HEK293 (cell line): ENCODE data around the gene TMEM214.

Source experiments
- CTCF ChIA-PET: fragments of 350-600 bp; formaldehyde crosslinking; extraction: SDS; loops from one replicate; lab custom pipeline; 2021; ENCODE audit warnings: antibody characterized with exemption; lab: Yijun Ruan, JAX
- POLR2A ChIA-PET: fragments of 300-600 bp; formaldehyde crosslinking; extraction: SDS; loops from one replicate; lab custom pipeline; 2020; ENCODE audit warnings: antibody characterized with exemption, inconsistent platforms; lab: Yijun Ruan, JAX
- H3K27ac ChIP-seq: fragments of 200-500 bp; sonication (Bioruptor generic); 2 replicates; pipeline ENCODE4 v1.5.1; 2014; ENCODE audit warnings: low read depth, low read length, control low read depth, inconsistent platforms; ENCODE audit errors: extremely low read depth
- H3K36me3 ChIP-seq, 2 experiments: fragments of 200-500 bp in 1 of 2; sonication (Bioruptor generic) in 1 of 2; 1 replicate in 1 of 2; 2 replicates in 1 of 2; pipeline ENCODE4 v1.5.1; 2014 to 2017; ENCODE audit warnings: inconsistent platforms in 2 of 2, low read length in 2 of 2; ENCODE audit not compliant: control insufficient read depth in 2 of 2, insufficient read depth in 1 of 2
- H3K4me1 ChIP-seq: fragments of 200-500 bp; sonication (Bioruptor generic); 2 replicates; pipeline ENCODE4 v1.5.1; 2014; ENCODE audit warnings: mild to moderate bottlenecking, low read length, inconsistent platforms; ENCODE audit not compliant: control insufficient read depth, insufficient read depth
- H3K4me3 ChIP-seq: 2 replicates; pipeline ENCODE4 v1.5.1; 2011; ENCODE audit warnings: low read depth, mild to moderate bottlenecking, control low read depth, low read length, moderate library complexity
- H3K9me3 ChIP-seq: fragments of 200-500 bp; sonication (Bioruptor generic); 2 replicates; pipeline ENCODE4 v1.5.1; 2014; ENCODE audit warnings: low read depth, low read length, inconsistent platforms; ENCODE audit not compliant: control insufficient read depth, insufficient read depth
- FEZF1 ChIP-seq: fragments of 450-650 bp; formaldehyde crosslinking; IDR thresholded peaks from 2 replicates; pipeline ENCODE4 v1.5.1; 2016; ENCODE audit warnings: missing biosample characterization, missing genetic modification characterization
- GLIS2 ChIP-seq: fragments of 450-650 bp; formaldehyde crosslinking; IDR thresholded peaks from 2 replicates; pipeline ENCODE4 v1.5.1; 2016; ENCODE audit warnings: missing biosample characterization, missing genetic modification characterization
- HOXC10 ChIP-seq: sonication (generic); formaldehyde crosslinking; IDR thresholded peaks from 2 replicates; pipeline ENCODE4 v1.8.1; 2023; ENCODE audit warnings: mild to moderate bottlenecking, missing genetic modification reagents
- ZFP41 ChIP-seq: fragments of 450-650 bp; formaldehyde crosslinking; IDR thresholded peaks from 2 replicates; pipeline ENCODE4 v1.5.1; 2016; ENCODE audit warnings: missing biosample characterization, missing genetic modification characterization, borderline replicate concordance
- ZNF140 ChIP-seq: fragments of 450-650 bp; formaldehyde crosslinking; IDR thresholded peaks from 2 replicates; pipeline ENCODE4 v1.5.1; 2016; ENCODE audit warnings: missing biosample characterization, missing genetic modification characterization
- ZNF37A ChIP-seq: fragments of 450-650 bp; IDR thresholded peaks from 2 replicates; pipeline ENCODE4 v1.5.1; 2018; ENCODE audit warnings: missing biosample characterization, missing genetic modification characterization
- ZNF501 ChIP-seq: fragments of 450-650 bp; formaldehyde crosslinking; IDR thresholded peaks from 2 replicates; pipeline ENCODE4 v1.5.1; 2016; ENCODE audit warnings: missing biosample characterization, missing genetic modification characterization
- ZNF514 ChIP-seq: fragments of 450-650 bp; formaldehyde crosslinking; IDR thresholded peaks from 2 replicates; pipeline ENCODE4 v1.5.1; 2016; ENCODE audit warnings: missing biosample characterization, missing genetic modification characterization
- ZNF76 ChIP-seq: fragments of 450-650 bp; formaldehyde crosslinking; IDR thresholded peaks from 2 replicates; pipeline ENCODE4; 2016; ENCODE audit warnings: low read depth, missing biosample characterization, missing genetic modification characterization, borderline replicate concordance
- ZNF843 ChIP-seq: fragments of 450-650 bp; formaldehyde crosslinking; IDR thresholded peaks from 2 replicates; pipeline ENCODE4 v1.5.1; 2016; ENCODE audit warnings: missing biosample characterization, missing genetic modification characterization
- TF ChIP-seq, protein P1 (sequence below): fragments of 450-650 bp; formaldehyde crosslinking; IDR thresholded peaks from 2 replicates; pipeline ENCODE4 v1.5.1; 2016; ENCODE audit warnings: missing biosample characterization, missing genetic modification characterization
- TF ChIP-seq, protein P2 (sequence below): fragments of 450-650 bp; IDR thresholded peaks from 2 replicates; pipeline ENCODE4 v1.5.1; 2018; ENCODE audit warnings: missing biosample characterization, mild to moderate bottlenecking, missing genetic modification characterization
- TF ChIP-seq, protein P3 (sequence below): fragments of 450-650 bp; formaldehyde crosslinking; IDR thresholded peaks from 2 replicates; pipeline ENCODE4 v1.5.1; 2016; ENCODE audit warnings: missing biosample characterization, missing genetic modification characterization
- TF ChIP-seq, protein P4 (sequence below): fragments of 450-650 bp; formaldehyde crosslinking; IDR thresholded peaks from 2 replicates; pipeline ENCODE4 v1.5.1; 2016; ENCODE audit warnings: missing biosample characterization, missing genetic modification characterization
- TF ChIP-seq, protein P5 (sequence below): fragments of 450-650 bp; formaldehyde crosslinking; IDR thresholded peaks from 2 replicates; pipeline ENCODE4 v1.5.1; 2017; ENCODE audit warnings: missing biosample characterization, mild to moderate bottlenecking, missing genetic modification characterization, moderate library complexity
- TF ChIP-seq, protein P6 (sequence below): fragments of 450-650 bp; formaldehyde crosslinking; IDR thresholded peaks from 2 replicates; pipeline ENCODE4 v1.5.1; 2016; ENCODE audit warnings: missing biosample characterization, missing genetic modification characterization, low read depth
- TF ChIP-seq, protein P7 (sequence below): fragments of 450-650 bp; formaldehyde crosslinking; IDR thresholded peaks from 2 replicates; pipeline ENCODE4 v1.5.1; 2016; ENCODE audit warnings: missing biosample characterization, missing genetic modification characterization

The TMEM214 gene

DNA sequence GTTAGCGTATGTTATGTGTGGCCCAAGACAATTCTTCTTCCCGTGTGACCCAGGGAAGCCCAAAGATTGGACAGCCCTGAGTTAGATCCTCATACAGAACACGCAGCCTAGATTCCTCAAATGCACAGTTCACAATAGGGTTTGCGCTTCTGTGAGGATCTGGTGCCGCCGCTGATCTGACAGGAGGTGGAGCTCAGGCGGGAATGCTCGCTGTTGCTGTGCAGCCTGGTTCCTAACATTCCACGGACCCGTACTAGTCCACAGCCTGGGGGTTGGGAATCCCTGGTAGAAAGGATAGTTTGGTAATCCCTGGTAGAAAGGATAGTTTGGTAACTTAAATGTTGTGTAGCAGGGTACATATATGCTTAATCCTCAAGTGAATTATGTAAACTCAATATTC lies 35.4 kb upstream of the TMEM214 start (continued):
- TF ChIP-seq, protein P1, sequence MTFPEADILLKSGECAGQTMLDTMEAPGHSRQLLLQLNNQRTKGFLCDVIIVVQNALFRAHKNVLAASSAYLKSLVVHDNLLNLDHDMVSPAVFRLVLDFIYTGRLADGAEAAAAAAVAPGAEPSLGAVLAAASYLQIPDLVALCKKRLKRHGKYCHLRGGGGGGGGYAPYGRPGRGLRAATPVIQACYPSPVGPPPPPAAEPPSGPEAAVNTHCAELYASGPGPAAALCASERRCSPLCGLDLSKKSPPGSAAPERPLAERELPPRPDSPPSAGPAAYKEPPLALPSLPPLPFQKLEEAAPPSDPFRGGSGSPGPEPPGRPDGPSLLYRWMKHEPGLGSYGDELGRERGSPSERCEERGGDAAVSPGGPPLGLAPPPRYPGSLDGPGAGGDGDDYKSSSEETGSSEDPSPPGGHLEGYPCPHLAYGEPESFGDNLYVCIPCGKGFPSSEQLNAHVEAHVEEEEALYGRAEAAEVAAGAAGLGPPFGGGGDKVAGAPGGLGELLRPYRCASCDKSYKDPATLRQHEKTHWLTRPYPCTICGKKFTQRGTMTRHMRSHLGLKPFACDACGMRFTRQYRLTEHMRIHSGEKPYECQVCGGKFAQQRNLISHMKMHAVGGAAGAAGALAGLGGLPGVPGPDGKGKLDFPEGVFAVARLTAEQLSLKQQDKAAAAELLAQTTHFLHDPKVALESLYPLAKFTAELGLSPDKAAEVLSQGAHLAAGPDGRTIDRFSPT = no peak
- TF ChIP-seq ZNF140 (tag by site-specific recombination) (no peak), FEZF1 (tag by site-specific recombination) (no peak), ZNF514 (no peak), GLIS2 (tag by site-specific recombination) (no peak), ZNF76 (tag by site-specific recombination) (no peak)
- TF ChIP-seq, protein P2, sequence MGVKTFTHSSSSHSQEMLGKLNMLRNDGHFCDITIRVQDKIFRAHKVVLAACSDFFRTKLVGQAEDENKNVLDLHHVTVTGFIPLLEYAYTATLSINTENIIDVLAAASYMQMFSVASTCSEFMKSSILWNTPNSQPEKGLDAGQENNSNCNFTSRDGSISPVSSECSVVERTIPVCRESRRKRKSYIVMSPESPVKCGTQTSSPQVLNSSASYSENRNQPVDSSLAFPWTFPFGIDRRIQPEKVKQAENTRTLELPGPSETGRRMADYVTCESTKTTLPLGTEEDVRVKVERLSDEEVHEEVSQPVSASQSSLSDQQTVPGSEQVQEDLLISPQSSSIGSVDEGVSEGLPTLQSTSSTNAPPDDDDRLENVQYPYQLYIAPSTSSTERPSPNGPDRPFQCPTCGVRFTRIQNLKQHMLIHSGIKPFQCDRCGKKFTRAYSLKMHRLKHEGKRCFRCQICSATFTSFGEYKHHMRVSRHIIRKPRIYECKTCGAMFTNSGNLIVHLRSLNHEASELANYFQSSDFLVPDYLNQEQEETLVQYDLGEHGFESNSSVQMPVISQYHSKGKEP (tag by site-specific recombination) = no peak

DNA sequence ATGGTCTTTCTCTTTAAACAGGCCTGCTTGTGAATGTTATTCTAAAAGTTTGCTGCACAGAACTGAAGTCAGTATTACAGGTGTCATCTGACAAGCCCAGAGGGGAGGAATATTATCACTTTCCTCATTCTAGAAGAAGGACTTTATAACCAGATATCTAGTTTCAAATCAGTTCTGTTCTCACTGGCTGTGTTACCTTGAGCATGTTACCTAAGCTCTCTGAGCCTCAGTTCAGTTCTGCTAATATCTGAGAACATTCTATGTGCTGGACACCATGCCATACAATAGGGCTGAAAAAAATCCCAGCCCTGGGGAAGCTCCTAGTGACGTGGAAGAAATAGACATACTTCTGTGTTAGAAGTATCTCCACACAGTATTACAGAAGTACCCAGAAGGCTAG lies 34.4 kb upstream of the TMEM214 start:
- H3K4me1 ChIP-seq = no peaks in the 10 kb centered on the region
- ChIA-PET CTCF (interaction anchor here (0.5 to 0.8 kb wide), 3 partner anchors 11 to 42 kb away, joined by 3 to 4 read pairs (median 4); no protein-coding TSS in a partner anchor), POLR2A (no interaction called here)
- no peak overlapping the region for H3K27ac ChIP-seq
- no peaks in the 10 kb centered on the region for H3K9me3 ChIP-seq
- no peaks in the 10 kb centered on the region for H3K36me3 ChIP-seq
- no peak overlapping the region for H3K4me3 ChIP-seq
- TF ChIP-seq ZNF501 (no peak), ZNF37A (tag by site-specific recombination) (no peak), ZNF843 (no peak), HOXC10 (CRISPR knock-in tag) (no peak), FEZF1 (tag by site-specific recombination) (no peak), ZFP41 (tag by site-specific recombination) (no peak)
- TF ChIP-seq, protein P3, sequence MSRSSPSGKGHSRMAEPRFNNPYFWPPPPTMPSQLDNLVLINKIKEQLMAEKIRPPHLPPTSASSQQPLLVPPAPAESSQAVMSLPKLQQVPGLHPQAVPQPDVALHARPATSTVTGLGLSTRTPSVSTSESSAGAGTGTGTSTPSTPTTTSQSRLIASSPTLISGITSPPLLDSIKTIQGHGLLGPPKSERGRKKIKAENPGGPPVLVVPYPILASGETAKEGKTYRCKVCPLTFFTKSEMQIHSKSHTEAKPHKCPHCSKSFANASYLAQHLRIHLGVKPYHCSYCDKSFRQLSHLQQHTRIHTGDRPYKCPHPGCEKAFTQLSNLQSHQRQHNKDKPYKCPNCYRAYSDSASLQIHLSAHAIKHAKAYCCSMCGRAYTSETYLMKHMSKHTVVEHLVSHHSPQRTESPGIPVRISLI (tag by site-specific recombination) = no peak
- TF ChIP-seq, protein P4, sequence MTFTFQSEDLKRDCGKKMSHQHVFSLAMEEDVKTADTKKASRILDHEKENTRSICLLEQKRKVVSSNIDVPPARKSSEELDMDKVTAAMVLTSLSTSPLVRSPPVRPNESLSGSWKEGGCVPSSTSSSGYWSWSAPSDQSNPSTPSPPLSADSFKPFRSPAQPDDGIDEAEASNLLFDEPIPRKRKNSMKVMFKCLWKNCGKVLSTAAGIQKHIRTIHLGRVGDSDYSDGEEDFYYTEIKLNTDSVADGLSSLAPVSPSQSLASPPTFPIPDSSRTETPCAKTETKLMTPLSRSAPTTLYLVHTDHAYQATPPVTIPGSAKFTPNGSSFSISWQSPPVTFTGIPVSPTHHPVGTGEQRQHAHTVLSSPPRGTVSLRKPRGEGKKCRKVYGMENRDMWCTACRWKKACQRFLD (tag by site-specific recombination) = no peak
- TF ChIP-seq, protein P5, sequence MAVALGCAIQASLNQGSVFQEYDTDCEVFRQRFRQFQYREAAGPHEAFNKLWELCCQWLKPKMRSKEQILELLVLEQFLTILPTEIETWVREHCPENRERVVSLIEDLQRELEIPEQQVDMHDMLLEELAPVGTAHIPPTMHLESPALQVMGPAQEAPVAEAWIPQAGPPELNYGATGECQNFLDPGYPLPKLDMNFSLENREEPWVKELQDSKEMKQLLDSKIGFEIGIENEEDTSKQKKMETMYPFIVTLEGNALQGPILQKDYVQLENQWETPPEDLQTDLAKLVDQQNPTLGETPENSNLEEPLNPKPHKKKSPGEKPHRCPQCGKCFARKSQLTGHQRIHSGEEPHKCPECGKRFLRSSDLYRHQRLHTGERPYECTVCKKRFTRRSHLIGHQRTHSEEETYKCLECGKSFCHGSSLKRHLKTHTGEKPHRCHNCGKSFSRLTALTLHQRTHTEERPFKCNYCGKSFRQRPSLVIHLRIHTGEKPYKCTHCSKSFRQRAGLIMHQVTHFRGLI (tag by site-specific recombination) = no peak
- TF ChIP-seq, protein P6, sequence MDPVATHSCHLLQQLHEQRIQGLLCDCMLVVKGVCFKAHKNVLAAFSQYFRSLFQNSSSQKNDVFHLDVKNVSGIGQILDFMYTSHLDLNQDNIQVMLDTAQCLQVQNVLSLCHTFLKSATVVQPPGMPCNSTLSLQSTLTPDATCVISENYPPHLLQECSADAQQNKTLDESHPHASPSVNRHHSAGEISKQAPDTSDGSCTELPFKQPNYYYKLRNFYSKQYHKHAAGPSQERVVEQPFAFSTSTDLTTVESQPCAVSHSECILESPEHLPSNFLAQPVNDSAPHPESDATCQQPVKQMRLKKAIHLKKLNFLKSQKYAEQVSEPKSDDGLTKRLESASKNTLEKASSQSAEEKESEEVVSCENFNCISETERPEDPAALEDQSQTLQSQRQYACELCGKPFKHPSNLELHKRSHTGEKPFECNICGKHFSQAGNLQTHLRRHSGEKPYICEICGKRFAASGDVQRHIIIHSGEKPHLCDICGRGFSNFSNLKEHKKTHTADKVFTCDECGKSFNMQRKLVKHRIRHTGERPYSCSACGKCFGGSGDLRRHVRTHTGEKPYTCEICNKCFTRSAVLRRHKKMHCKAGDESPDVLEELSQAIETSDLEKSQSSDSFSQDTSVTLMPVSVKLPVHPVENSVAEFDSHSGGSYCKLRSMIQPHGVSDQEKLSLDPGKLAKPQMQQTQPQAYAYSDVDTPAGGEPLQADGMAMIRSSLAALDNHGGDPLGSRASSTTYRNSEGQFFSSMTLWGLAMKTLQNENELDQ (tag by site-specific recombination) = no peak
- TF ChIP-seq, protein P7, sequence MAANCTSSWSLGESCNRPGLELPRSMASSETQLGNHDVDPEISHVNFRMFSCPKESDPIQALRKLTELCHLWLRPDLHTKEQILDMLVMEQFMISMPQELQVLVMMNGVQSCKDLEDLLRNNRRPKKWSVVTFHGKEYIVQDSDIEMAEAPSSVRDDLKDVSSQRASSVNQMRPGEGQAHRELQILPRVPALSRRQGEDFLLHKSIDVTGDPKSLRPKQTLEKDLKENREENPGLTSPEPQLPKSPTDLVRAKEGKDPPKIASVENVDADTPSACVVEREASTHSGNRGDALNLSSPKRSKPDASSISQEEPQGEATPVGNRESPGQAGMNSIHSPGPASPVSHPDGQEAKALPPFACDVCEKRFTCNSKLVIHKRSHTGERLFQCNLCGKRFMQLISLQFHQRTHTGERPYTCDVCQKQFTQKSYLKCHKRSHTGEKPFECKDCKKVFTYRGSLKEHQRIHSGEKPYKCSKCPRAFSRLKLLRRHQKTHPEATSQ (tag by site-specific recombination) = no peak
